GM21528 (cell line): ENCODE measurements around the gene USP9X.
"Not testable (repeated sequence)": the region's sequence is repeated elsewhere in the genome, so short reads cannot be mapped to it uniquely, and the experiment has no call there.

Source experiments
- ATAC-seq: cut with Tn5 transposase; IDR thresholded peaks from one replicate; pipeline ENCODE4 v1.9.1; 2021; ENCODE audit warnings: mild to moderate bottlenecking, moderate library complexity; ENCODE audit not compliant: unreplicated experiment, low FRiP score

Gene USP9X

GRCh38 chrX:41177297-41177696 is 92.1 kb downstream of the USP9X start:
- no peak for ATAC-seq

GRCh38 chrX:41178201-41178600 is 93.0 kb downstream of the USP9X start:
- ATAC-seq, result no peak

GRCh38 chrX:41180194-41180908 is 95.1 kb downstream of the USP9X start:
- peak; percentile 65 for ATAC-seq

GRCh38 chrX:41184312-41184711 is 99.1 kb downstream of the USP9X start:
- ATAC-seq, result no peak

GRCh38 chrX:41186946-41187345 is 101.7 kb downstream of the USP9X start:
- not testable (repeated sequence) for ATAC-seq

DNA sequence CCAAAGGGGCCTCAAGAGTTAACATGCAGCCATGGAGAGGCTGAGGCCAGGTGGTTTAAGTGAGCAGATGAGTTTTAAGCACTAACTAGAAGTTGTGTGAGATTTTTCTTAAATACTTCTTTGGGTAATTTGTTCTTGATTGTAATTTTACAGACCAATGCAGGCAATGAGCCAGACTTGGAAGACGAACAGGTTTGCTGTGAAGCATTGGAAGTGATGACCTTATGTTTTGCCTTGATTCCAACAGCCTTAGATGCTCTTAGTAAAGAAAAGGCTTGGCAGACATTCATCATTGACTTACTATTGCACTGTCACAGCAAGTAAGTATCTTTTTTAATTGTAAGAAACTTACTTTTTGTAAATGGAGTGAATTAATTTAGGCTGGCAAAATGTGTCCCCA is 103.9 kb downstream of the USP9X start:
- ATAC-seq, result no peak

DNA sequence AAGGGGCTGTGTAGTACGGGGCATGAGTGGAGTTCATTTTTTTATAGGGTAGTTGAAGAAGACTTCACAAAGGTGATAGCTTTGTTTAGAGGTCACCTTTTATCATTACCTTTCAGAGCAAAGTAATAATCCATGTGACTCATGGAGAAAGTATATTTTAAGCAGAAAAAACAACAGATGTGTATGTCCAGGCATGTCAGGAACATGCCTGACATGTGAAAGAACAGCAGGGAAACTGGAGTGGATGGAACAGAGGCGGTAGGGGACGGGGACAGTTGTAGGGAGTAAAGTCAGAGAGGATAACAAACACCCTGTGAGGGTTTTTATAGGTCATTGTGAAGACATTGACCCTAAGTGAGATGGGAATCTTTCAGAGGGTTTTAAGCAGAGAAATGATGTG is 107.6 kb downstream of the USP9X start:
- ATAC-seq, result no peak

GRCh38 chrX:41198410-41198809 is 113.2 kb downstream of the USP9X start:
- no peak for ATAC-seq

DNA sequence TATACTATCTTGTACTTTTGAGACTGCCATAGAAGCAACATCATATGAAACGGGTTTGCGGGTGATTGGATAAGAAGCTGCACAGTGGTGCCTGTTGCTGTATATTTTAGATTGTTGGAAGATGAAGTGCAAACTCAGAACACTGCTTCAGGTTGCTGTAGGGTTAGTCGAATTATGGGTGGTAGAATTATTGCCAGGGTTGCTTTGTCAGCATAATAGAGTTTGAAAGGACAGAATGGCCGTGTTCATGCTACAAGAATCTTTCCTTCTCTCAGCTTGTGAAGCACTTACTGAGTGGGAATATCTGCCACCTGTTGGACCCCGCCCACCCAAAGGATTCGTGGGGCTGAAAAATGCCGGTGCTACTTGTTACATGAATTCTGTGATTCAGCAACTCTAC is 115.5 kb downstream of the USP9X start:
- ATAC-seq, result no peak

GRCh38 chrX:41209853-41210252 is 124.6 kb downstream of the USP9X start:
- no peak for ATAC-seq

- ATAC-seq, result no peak
Measured at GRCh38 chrX:41224605-41225004, 139.4 kb downstream of the USP9X start.

- ATAC-seq, result no peak
Measured at GRCh38 chrX:41233988-41234387, 148.7 kb downstream of the USP9X start.

- ATAC-seq, result not testable (repeated sequence)
Measured at GRCh38 chrX:41234471-41234870, 149.2 kb downstream of the USP9X start.

DNA sequence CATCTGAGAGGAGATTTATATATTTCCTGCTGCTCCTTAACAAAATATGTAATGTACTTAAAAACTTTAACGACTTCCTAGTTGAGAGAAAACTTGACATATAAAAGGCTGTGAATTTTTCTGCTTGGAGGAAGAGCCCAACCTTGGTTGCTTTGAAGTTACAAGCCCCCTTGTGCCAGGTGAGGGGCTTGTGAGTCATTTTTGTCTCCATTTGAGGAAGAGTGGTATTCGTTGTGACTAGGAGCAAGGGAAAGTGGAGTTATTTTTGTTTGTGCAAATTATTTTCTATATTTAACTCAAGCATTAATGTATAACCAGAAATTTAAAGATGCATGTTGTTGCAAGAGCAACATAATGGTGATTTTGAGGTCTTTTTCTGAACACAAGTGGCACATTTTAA is 149.7 kb downstream of the USP9X start:
- ATAC-seq, result no peak

DNA sequence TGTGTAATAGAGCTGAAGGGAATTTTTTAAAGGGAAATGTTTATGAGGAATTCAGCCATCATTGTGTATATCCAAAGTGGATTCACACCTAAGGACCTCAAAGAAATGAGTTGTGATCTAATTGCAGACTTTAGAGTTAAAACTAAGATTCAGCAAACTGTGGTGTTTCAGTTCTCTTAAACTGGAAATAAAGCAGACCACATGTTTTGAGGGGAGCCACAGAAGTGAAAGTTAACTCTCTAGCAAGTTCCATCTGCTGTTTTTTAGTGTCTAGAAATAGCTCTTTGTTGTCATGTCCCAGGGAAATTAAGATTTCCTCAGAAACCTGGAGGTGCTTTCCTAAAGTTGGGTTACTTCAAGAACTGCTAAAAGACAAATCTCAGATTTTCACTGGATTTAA is 151.4 kb downstream of the USP9X start:
- ATAC-seq, result no peak

- no peak for ATAC-seq
Measured at GRCh38 chrX:41240509-41240908, 155.3 kb downstream of the USP9X start.

GRCh38 chrX:41241962-41242361 is 156.7 kb downstream of the USP9X start:
- ATAC-seq, result no peak

GRCh38 chrX:41245641-41246040 is 160.4 kb downstream of the USP9X start:
- no peak for ATAC-seq

GRCh38 chrX:41250867-41251266 is 165.6 kb downstream of the USP9X start:
- ATAC-seq, result no peak

- ATAC-seq, result no peak
Measured at GRCh38 chrX:41257801-41258200, 172.6 kb downstream of the USP9X start.

DNA sequence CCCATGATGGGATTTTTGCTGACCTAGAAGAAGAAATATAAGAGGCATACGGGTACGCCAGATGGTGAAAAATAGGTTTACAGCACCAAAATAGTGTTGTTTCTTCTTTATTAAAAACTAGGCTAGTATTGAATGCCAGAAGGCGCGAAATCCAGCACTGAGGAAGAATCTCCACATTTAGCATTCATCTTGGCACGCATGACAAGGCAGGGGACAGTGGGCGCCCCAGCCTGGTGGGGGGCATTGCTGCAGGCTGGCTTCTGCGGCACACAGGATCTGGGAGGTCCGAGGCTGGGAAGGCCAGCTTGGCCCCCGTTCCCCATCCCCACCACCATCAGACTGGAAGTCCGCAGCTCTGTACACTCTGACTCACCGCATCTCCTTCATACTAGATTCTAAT is 173.0 kb downstream of the USP9X start:
- ATAC-seq, result no peak

DNA sequence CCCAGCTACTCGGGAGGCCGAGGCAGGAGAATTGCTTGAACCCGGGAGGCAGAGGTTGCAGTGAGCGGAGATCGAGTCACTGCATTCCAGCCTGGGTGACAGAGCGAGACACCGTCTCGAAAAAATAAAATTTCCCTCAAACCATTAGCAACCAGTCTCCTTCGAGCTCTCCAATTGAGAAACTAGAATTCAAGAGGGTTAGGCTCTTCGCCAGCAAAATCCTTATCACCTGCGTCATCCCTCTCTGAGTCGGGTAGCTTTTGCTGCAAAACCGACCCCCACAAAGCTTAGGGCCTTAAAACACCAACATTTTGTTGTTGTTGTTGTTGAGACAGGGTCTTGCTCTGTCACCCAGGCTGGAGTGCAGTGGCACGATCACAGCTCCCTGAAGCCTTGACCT is 173.6 kb downstream of the USP9X start:
- ATAC-seq, result no peak

DNA sequence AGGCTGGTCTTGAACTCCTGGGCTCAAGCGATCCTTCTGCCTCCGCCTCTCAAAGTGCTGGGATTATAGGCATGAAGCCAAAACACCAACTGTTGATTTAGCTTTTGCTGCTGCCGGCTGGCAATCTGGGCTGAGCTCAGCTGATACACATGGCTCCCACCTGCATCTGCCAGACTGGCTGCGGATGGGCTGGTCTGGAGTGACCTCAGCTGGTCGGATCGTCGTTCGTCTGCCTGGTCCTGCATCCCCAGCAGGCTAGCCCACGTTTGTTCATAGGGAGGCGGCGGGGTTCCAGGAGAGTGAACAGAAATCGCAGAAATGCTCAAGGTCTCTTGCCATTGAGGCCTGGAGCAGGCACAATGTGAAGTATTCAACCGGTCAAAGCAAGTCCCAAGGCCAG is 174.3 kb downstream of the USP9X start:
- ATAC-seq, result no peak
